Measurements from ENCODE around the gene PCBD2. TPM values are rescaled to one million over a fixed set of nuclear protein-coding genes. Genes with fewer than 3 reads are reported as not detected.
"Not testable (repeated sequence)": the region's sequence is repeated elsewhere in the genome, so short reads cannot be mapped to it uniquely, and the experiment has no call there.

Gene PCBD2
- total and polyA plus RNA-seq, 9 donors, result 4.5 to 13.1 (median 8.8) TPM

- Histone ChIP-seq H3K36me3 (no peaks in the 10 kb centered on the region), H3K4me3 (no peak overlapping the region), H3K27me3 (no peaks in the 10 kb centered on the region), H3K27ac (no peak overlapping the region), H3K9me3 (peaks cover 0 to 3% of the 10 kb centered on the region in 2 donors), H3K4me1 (ENCODE audit: insufficient read depth) (no peaks in the 10 kb centered on the region)
- intact Hi-C loops (cut with DNase I), result no loop called here
- DNase-seq, result no peak
- TF ChIP-seq POLR2A (IDR thresholded peaks at IDR 0.05) (no peak), EP300 (IDR thresholded peaks at IDR 0.05) (no peak), CTCF (IDR thresholded peaks at IDR 0.05) (no peak)
- WGBS, 3 donors, result 91 to 95% (median 94%) methylated on average over 3 of the region's 3 CpGs
These were observed 74.5 kb downstream of the PCBD2 start for GRCh38 chr5:134979416-134979815.

GRCh38 chr5:134982230-134982629 lies 77.3 kb downstream of the PCBD2 start:
- intact Hi-C loops (cut with DNase I), result no loop called here
- TF ChIP-seq CTCF (IDR thresholded peaks at IDR 0.05) (no peak), POLR2A (IDR thresholded peaks at IDR 0.05) (no peak), EP300 (IDR thresholded peaks at IDR 0.05) (no peak)
- Histone ChIP-seq H3K27ac (no peak overlapping the region), H3K4me1 (ENCODE audit: insufficient read depth) (no peaks in the 10 kb centered on the region), H3K27me3 (no peaks in the 10 kb centered on the region), H3K4me3 (no peak overlapping the region), H3K9me3 (peaks cover 0 to 3% of the 10 kb centered on the region in 2 donors), H3K36me3 (no peaks in the 10 kb centered on the region)
- WGBS, 3 donors, result 97 to 99% (median 98%) methylated on average over 1 of the region's 1 CpG
- no peak for DNase-seq

- H3K4me1 ChIP-seq (ENCODE audit: insufficient read depth), result no peaks in the 10 kb centered on the region
- no peaks in the 10 kb centered on the region for H3K9me3 ChIP-seq
- H3K27me3 ChIP-seq, result no peaks in the 10 kb centered on the region
- WGBS, 3 donors, result 19 to 51% (median 23%) methylated on average over 3 of the region's 3 CpGs
- H3K27ac ChIP-seq, result no peak overlapping the region
- no peak for TF ChIP-seq POLR2A (IDR thresholded peaks at IDR 0.05)
- TF ChIP-seq EP300 (IDR thresholded peaks at IDR 0.05), result no peak
- TF ChIP-seq CTCF (IDR thresholded peaks at IDR 0.05), result no peak
- H3K4me3 ChIP-seq, result no peak overlapping the region
- H3K36me3 ChIP-seq, result no peaks in the 10 kb centered on the region
- no peak for DNase-seq
- intact Hi-C loops (cut with DNase I), result no loop called here
These were observed 84.4 kb downstream of the PCBD2 start for GRCh38 chr5:134989266-134989830.

GRCh38 chr5:134990183-134990582 lies 85.3 kb downstream of the PCBD2 start:
- H3K4me3 ChIP-seq; intact Hi-C loops (cut with DNase I); H3K4me1 ChIP-seq (ENCODE audit: insufficient read depth); H3K27ac ChIP-seq; H3K9me3 ChIP-seq; H3K36me3 ChIP-seq; DNase-seq; H3K27me3 ChIP-seq: not testable (repeated sequence)
- WGBS, 3 donors, result 78 to 88% (median 79%) methylated on average over 5 of the region's 5 CpGs

- Histone ChIP-seq H3K27ac (no peak overlapping the region), H3K36me3 (no peaks in the 10 kb centered on the region), H3K4me1 (ENCODE audit: insufficient read depth) (no peaks in the 10 kb centered on the region), H3K27me3 (no peaks in the 10 kb centered on the region), H3K9me3 (no peaks in the 10 kb centered on the region), H3K4me3 (no peak overlapping the region)
- no peak for DNase-seq
- intact Hi-C loops (cut with DNase I), result no loop called here
- 93 to 94% (median 93%) methylated on average over 5 of the region's 5 CpGs for WGBS, 3 donors
- TF ChIP-seq CTCF (IDR thresholded peaks at IDR 0.05), result no peak
- TF ChIP-seq EP300 (IDR thresholded peaks at IDR 0.05), result no peak
- TF ChIP-seq POLR2A (IDR thresholded peaks at IDR 0.05), result no peak
These were observed 87.2 kb downstream of the PCBD2 start for GRCh38 chr5:134992148-134992547.

All from ovary (tissue), 9 donors.